Endothelial cell of umbilical vein (primary cell): ENCODE data around the gene PCGF3. TPM values are rescaled to one million over a fixed set of nuclear protein-coding genes. Genes with fewer than 3 reads are reported as not detected.

Experiments
- BruUV-seq: library from RNA; stranded (reverse); fragments of 400-500 nt; replicated peaks from 2 replicates; lab custom pipeline; 2021; lab: Mats Ljungman, UMichigan
- CTCF ChIA-PET: fragments of 300-600, 350-600 bp; sonication (Branson Sonifier 250); formaldehyde crosslinking; loops from one replicate; lab custom pipeline; 2021; ENCODE audit warnings: antibody characterized with exemption, inconsistent platforms; lab: Charles Lee
- POLR2A ChIA-PET: fragments of 300-600, 350-600 bp; sonication (Branson Sonifier 250); formaldehyde crosslinking; loops from one replicate; lab custom pipeline; 2021; ENCODE audit warnings: antibody characterized with exemption, inconsistent platforms; lab: Charles Lee
- DNase-seq: peaks from one replicate; pipeline ENCODE4 v3.0.0-alpha.2; 2011; ENCODE audit warnings: low read depth, low spot score
- FAIRE-seq: peaks from 2 replicates; lab custom pipeline; 2011; peaks lifted over from hg19 to GRCh38; lab: Jason Lieb, UNC
- H2AFZ ChIP-seq: 2 replicates; pipeline ENCODE4 v1.6.0; 2012; ENCODE audit warnings: low read depth, low read length, control low read depth, inconsistent platforms
- H3K27ac ChIP-seq: 2 replicates; pipeline ENCODE4 v1.5.1; 2011; ENCODE audit warnings: low read depth, mild to moderate bottlenecking, control low read depth, low read length, moderate library complexity; ENCODE audit not compliant: insufficient read depth
- H3K27me3 ChIP-seq, 2 experiments: 2 replicates each; pipeline versions ENCODE4 v1.6.0 to v1.6.1; 2011; ENCODE audit warnings: low read length in 2 of 2, mixed read lengths in 1 of 2; ENCODE audit not compliant: control insufficient read depth in 2 of 2, insufficient read depth in 2 of 2
- H3K36me3 ChIP-seq, 2 experiments: 2 replicates in 1 of 2; 3 replicates in 1 of 2; pipeline ENCODE4 v1.5.1; 2011; ENCODE audit warnings: low read length in 2 of 2, mild to moderate bottlenecking in 1 of 2, moderate library complexity in 1 of 2; ENCODE audit not compliant: control insufficient read depth in 2 of 2, insufficient read depth in 2 of 2; ENCODE audit errors: extremely low read depth in 1 of 2
- H3K4me1 ChIP-seq: 3 replicates; pipeline ENCODE4 v1.5.1; 2011; ENCODE audit warnings: mild to moderate bottlenecking, low read length; ENCODE audit not compliant: control insufficient read depth, insufficient read depth; ENCODE audit errors: extremely low read depth
- H3K4me2 ChIP-seq: 2 replicates; pipeline ENCODE4 v1.6.1; 2011; ENCODE audit warnings: low read length, control low read depth, mixed read lengths; ENCODE audit not compliant: insufficient read depth
- H3K4me3 ChIP-seq, 3 experiments: fragments of 200-600 bp in 1 of 3; sonication (generic), shearing (Covaris generic) in 1 of 3; replicated peaks in 1 of 3; 2 replicates each; pipeline ENCODE4 v1.5.1; 2011 to 2016; ENCODE audit warnings: control low read depth in 3 of 3, low read length in 3 of 3, mild to moderate bottlenecking in 2 of 3, inconsistent platforms in 1 of 3, low read depth in 1 of 3, moderate library complexity in 1 of 3; ENCODE audit not compliant: insufficient read depth in 1 of 3
- H3K79me2 ChIP-seq: 2 replicates; pipeline ENCODE4 v1.6.0; 2012; ENCODE audit warnings: low read length, inconsistent platforms; ENCODE audit not compliant: control insufficient read depth, insufficient read depth
- H3K9ac ChIP-seq: replicated peaks from 2 replicates; pipeline ENCODE3; 2011; ENCODE audit warnings: low read length, control low read depth; ENCODE audit not compliant: insufficient read depth; ENCODE audit errors: extremely low read depth
- H3K9me1 ChIP-seq: replicated peaks from 3 replicates; pipeline ENCODE4 v1.6.0; 2011; ENCODE audit warnings: mild to moderate bottlenecking, low read length; ENCODE audit not compliant: control insufficient read depth, insufficient read depth; ENCODE audit errors: extremely low read depth
- H3K9me3 ChIP-seq: replicated peaks from 2 replicates; pipeline ENCODE4 v1.5.1; 2012; ENCODE audit warnings: low read length, inconsistent platforms; ENCODE audit not compliant: control insufficient read depth, insufficient read depth
- H4K20me1 ChIP-seq: replicated peaks from 2 replicates; pipeline ENCODE3; 2011; ENCODE audit warnings: mild to moderate bottlenecking, low read length; ENCODE audit not compliant: control insufficient read depth, insufficient read depth; ENCODE audit errors: extremely low read depth
- CTCF ChIP-seq, 2 donors: IDR thresholded peaks; 1 replicate in 1 of 2; 2 replicates in 1 of 2; pipeline ENCODE4 v1.5.1; 2011; ENCODE audit warnings: low read length in 2 of 2, mild to moderate bottlenecking in 2 of 2, moderate library complexity in 2 of 2, control low read depth in 1 of 2, inconsistent platforms in 1 of 2, low read depth in 1 of 2; ENCODE audit not compliant: insufficient read depth in 1 of 2; ENCODE audit errors: extremely low read depth in 1 of 2
- EZH2 ChIP-seq: IDR thresholded peaks from 2 replicates; pipeline ENCODE4 v1.6.1; 2012; ENCODE audit warnings: borderline replicate concordance, low read depth, mild to moderate bottlenecking, moderate library complexity, low read length, inconsistent platforms; ENCODE audit not compliant: severe bottlenecking
- FOS ChIP-seq: IDR thresholded peaks from 2 replicates; pipeline ENCODE4 v1.6.1; 2011; ENCODE audit warnings: mild to moderate bottlenecking, low read length, moderate library complexity, borderline replicate concordance; ENCODE audit not compliant: insufficient read depth
- GATA2 ChIP-seq: IDR thresholded peaks from 2 replicates; pipeline ENCODE4 v1.7.0; 2011; ENCODE audit warnings: low read depth, mild to moderate bottlenecking, moderate library complexity, mixed read lengths, low read length; ENCODE audit not compliant: insufficient read length, insufficient read depth
- JUN ChIP-seq: IDR thresholded peaks from 2 replicates; pipeline ENCODE4 v1.6.1; 2011; ENCODE audit warnings: borderline replicate concordance, low read depth; ENCODE audit not compliant: insufficient read length, insufficient read depth
- MAX ChIP-seq: IDR thresholded peaks from 2 replicates; pipeline ENCODE4 v1.6.1; 2011; ENCODE audit not compliant: insufficient read depth, insufficient read length
- MYC ChIP-seq: IDR thresholded peaks from one replicate; pipeline ENCODE4 v1.6.1; 2011; ENCODE audit warnings: mild to moderate bottlenecking, low read depth, low read length
- POLR2A ChIP-seq: IDR thresholded peaks from 2 replicates; pipeline ENCODE4 v1.6.1; 2012; ENCODE audit warnings: low read depth, mild to moderate bottlenecking, control low read depth, low read length
- POLR2AphosphoS5 ChIP-seq: IDR thresholded peaks from 2 replicates; pipeline ENCODE4 v1.6.1; 2012; ENCODE audit warnings: low read depth, mild to moderate bottlenecking, control low read depth, low read length, moderate library complexity; ENCODE audit not compliant: insufficient read depth
- dilution Hi-C: fragments of 300-500 bp; cut with MboI; formaldehyde crosslinking; loops from one replicate; pipeline ENCODE4 v1.15.0; 2019; ENCODE audit warnings: low sequenced_read_pairs; ENCODE audit not compliant: extremely low pct_ligation_motif_present
- intact Hi-C: fragments of 100-400 bp; cut with micrococcal nuclease; formaldehyde crosslinking; loops from one replicate; pipeline ENCODE4 v1.10.0; 2022
- polyA plus RNA-seq, 4 experiments: library from polyadenylated mRNA; depleted of rRNA in 3 of 4; stranded (reverse) in 3 of 4; unstranded in 1 of 4; fragments of >200 nt; gene quantifications; 2 replicates each; pipeline versions ENCODE4 v1.2.1 to v1.2.3, GENCODE V29; 2011 to 2012; ENCODE audit warnings: missing spikeins in 1 of 4
- total RNA-seq: library from RNA; stranded (reverse); gene quantifications from 2 replicates; pipeline ENCODE4 v1.2.3, GENCODE V29; 2021

The PCGF3 gene
- total and polyA plus RNA-seq, 2 donors (not counting 3 experiments of a cell fraction or from before 2014, with no cell fraction given): 70.2 to 91.8 TPM

GRCh38 chr4:761086-761485 is 55.5 kb downstream of the PCGF3 start:
- dilution Hi-C loops (no loop called here), intact Hi-C loops (no loop called here)
- ChIA-PET POLR2A (no interaction called here), CTCF (no interaction called here)
- Histone ChIP-seq H3K27me3 (no peaks in the 10 kb centered on the region), H3K4me2 (no peak overlapping the region), H3K9ac (no peak overlapping the region), H3K4me1 (peaks cover 4% of the 10 kb centered on the region), H3K27ac (no peak overlapping the region), H3K9me3 (no peaks in the 10 kb centered on the region), H3K36me3 (peaks cover 9 to 38% of the 10 kb centered on the region in 2 experiments), H3K9me1 (no peaks in the 10 kb centered on the region), H2AFZ (no peak overlapping the region), H3K4me3 (no peak overlapping the region), H3K79me2 (peaks cover 2% of the 10 kb centered on the region), H4K20me1 (no peaks in the 10 kb centered on the region)
- no TSS peak for BruUV-seq
- no peak for FAIRE-seq
- DNase-seq: no peak
- TF ChIP-seq POLR2A (no peak), JUN (no peak), MAX (no peak), POLR2AphosphoS5 (no peak), CTCF (IDR thresholded peaks at IDR 0.05; ENCODE audit: extremely low read depth in 1 of 2, insufficient read depth in 1 of 2, low read depth in 1 of 2, low read length in 2 of 2) (no peak), EZH2 (no peak), FOS (no peak), MYC (no peak), GATA2 (no peak)
